Astrocyte (in vitro differentiated cells and primary cell): ENCODE data around the gene SPATA19. TPM values are rescaled to one million over a fixed set of nuclear protein-coding genes. Genes with fewer than 3 reads are reported as not detected.

ENCODE experiments used
- DNase-seq: peaks from one replicate; pipeline ENCODE4 v3.0.0-alpha.2; 2010; ENCODE audit warnings: low read depth
- FAIRE-seq: peaks from 2 replicates; lab custom pipeline; 2011; peaks lifted over from hg19 to GRCh38; lab: Jason Lieb, UNC
- H2AFZ ChIP-seq: 2 replicates; pipeline ENCODE4 v1.6.0; 2012; ENCODE audit warnings: low read depth, low read length, inconsistent platforms
- H3K27ac ChIP-seq: 2 replicates; pipeline ENCODE4 v1.5.1; 2011; ENCODE audit warnings: low read depth, low read length, inconsistent platforms
- H3K27me3 ChIP-seq: 2 replicates; pipeline ENCODE4 v1.6.0; 2011; ENCODE audit warnings: low read length, inconsistent platforms; ENCODE audit not compliant: insufficient read depth
- H3K36me3 ChIP-seq: 2 replicates; pipeline ENCODE4 v1.5.1; 2011; ENCODE audit warnings: low read length, inconsistent platforms; ENCODE audit not compliant: insufficient read depth
- H3K4me1 ChIP-seq: 2 replicates; pipeline ENCODE4 v1.5.1; 2011; ENCODE audit warnings: low read length, inconsistent platforms; ENCODE audit not compliant: insufficient read depth
- H3K4me2 ChIP-seq: 2 replicates; pipeline ENCODE4 v1.6.0; 2012; ENCODE audit warnings: low read length, inconsistent platforms
- H3K4me3 ChIP-seq: 2 replicates; pipeline ENCODE4 v1.5.1; 2011; ENCODE audit warnings: low read depth, mild to moderate bottlenecking, low read length, inconsistent platforms; ENCODE audit not compliant: insufficient read depth
- H3K79me2 ChIP-seq: 2 replicates; pipeline ENCODE4 v1.6.0; 2012; ENCODE audit warnings: mild to moderate bottlenecking, low read length, inconsistent platforms; ENCODE audit not compliant: insufficient read depth
- H3K9ac ChIP-seq: 2 replicates; pipeline ENCODE4 v1.6.0; 2012; ENCODE audit warnings: mild to moderate bottlenecking, low read length, inconsistent platforms
- H3K9me3 ChIP-seq: 2 replicates; pipeline ENCODE4 v1.5.1; 2012; ENCODE audit warnings: low read depth, mild to moderate bottlenecking, low read length, inconsistent platforms; ENCODE audit not compliant: insufficient read depth
- H4K20me1 ChIP-seq: 2 replicates; pipeline ENCODE4 v1.6.0; 2012; ENCODE audit warnings: low read length, inconsistent platforms; ENCODE audit not compliant: insufficient read depth
- H3K27ac Mint-ChIP-seq: one replicate; pipeline ENCODE4 v1.8.0; 2021; ENCODE audit warnings: mild to moderate bottlenecking, mixed read lengths; ENCODE audit not compliant: unreplicated experiment
- H3K27me3 Mint-ChIP-seq: one replicate; pipeline ENCODE4 v1.8.0; 2021; ENCODE audit warnings: low read depth, mixed read lengths; ENCODE audit not compliant: unreplicated experiment
- H3K36me3 Mint-ChIP-seq: one replicate; pipeline ENCODE4 v1.8.0; 2021; ENCODE audit warnings: low read depth, mixed read lengths; ENCODE audit not compliant: unreplicated experiment
- H3K4me1 Mint-ChIP-seq: one replicate; pipeline ENCODE4 v1.8.0; 2021; ENCODE audit warnings: low read depth, mixed read lengths; ENCODE audit not compliant: unreplicated experiment
- H3K4me3 Mint-ChIP-seq: one replicate; pipeline ENCODE4 v1.8.0; 2021; ENCODE audit warnings: mild to moderate bottlenecking, moderate library complexity, mixed read lengths; ENCODE audit not compliant: unreplicated experiment
- H3K9me3 Mint-ChIP-seq: one replicate; pipeline ENCODE4 v1.8.0; 2021; ENCODE audit warnings: mild to moderate bottlenecking, mixed read lengths; ENCODE audit not compliant: unreplicated experiment
- CTCF ChIP-seq: IDR thresholded peaks from 2 replicates; pipeline ENCODE4 v1.5.1; 2011; ENCODE audit warnings: low read depth, mild to moderate bottlenecking, inconsistent platforms, low read length, moderate library complexity; ENCODE audit not compliant: insufficient read depth
- EZH2 ChIP-seq: IDR thresholded peaks from 2 replicates; pipeline ENCODE4 v1.6.1; 2012; ENCODE audit warnings: mild to moderate bottlenecking, low read length, inconsistent platforms; ENCODE audit not compliant: insufficient read depth
- total RNA-seq: library from RNA; stranded (reverse); gene quantifications from 2 replicates; pipeline ENCODE4 v1.2.1, GENCODE V29; 2021

SPATA19 gene
- total RNA-seq, 1 donor from 2014 or later, result not detected

GRCh38 chr11:133833898-133834681 lies 11.2 kb downstream of the SPATA19 start:
- Mint-ChIP-seq H3K27me3 (peaks cover 22% of the 10 kb centered on the region), H3K9me3 (peaks cover 6% of the 10 kb centered on the region), H3K36me3 (no peaks in the 10 kb centered on the region), H3K27ac (peak overlapping the region; percentile 62), H3K4me1 (peaks cover 7% of the 10 kb centered on the region), H3K4me3 (no peak overlapping the region)
- H2AFZ ChIP-seq, result no peak overlapping the region
- TF ChIP-seq EZH2, result no peak
- TF ChIP-seq CTCF, result no peak
- no peak overlapping the region for H3K9ac ChIP-seq
- no peak for DNase-seq
- H3K4me2 ChIP-seq, result no peak overlapping the region
- peaks cover 3% of the 10 kb centered on the region for H3K9me3 ChIP-seq
- H3K27me3 ChIP-seq, result no peaks in the 10 kb centered on the region
- no peaks in the 10 kb centered on the region for H3K36me3 ChIP-seq
- no peak overlapping the region for H3K4me3 ChIP-seq
- H3K4me1 ChIP-seq, result no peaks in the 10 kb centered on the region
- no peaks in the 10 kb centered on the region for H3K79me2 ChIP-seq
- H3K27ac ChIP-seq, result no peak overlapping the region
- no peak for FAIRE-seq
- no peaks in the 10 kb centered on the region for H4K20me1 ChIP-seq

- Mint-ChIP-seq H3K27ac (no peak overlapping the region), H3K36me3 (no peaks in the 10 kb centered on the region), H3K27me3 (peaks cover 28% of the 10 kb centered on the region), H3K4me3 (no peak overlapping the region), H3K4me1 (peaks cover 7% of the 10 kb centered on the region), H3K9me3 (peaks cover 6% of the 10 kb centered on the region)
- no peak overlapping the region for H3K9ac ChIP-seq
- no peak overlapping the region for H3K27ac ChIP-seq
- no peak for TF ChIP-seq EZH2
- TF ChIP-seq CTCF, result no peak
- no peaks in the 10 kb centered on the region for H3K79me2 ChIP-seq
- peaks cover 3% of the 10 kb centered on the region for H3K9me3 ChIP-seq
- H3K36me3 ChIP-seq, result no peaks in the 10 kb centered on the region
- H2AFZ ChIP-seq, result no peak overlapping the region
- DNase-seq, result no peak
- no peaks in the 10 kb centered on the region for H3K27me3 ChIP-seq
- H3K4me3 ChIP-seq, result no peak overlapping the region
- H4K20me1 ChIP-seq, result no peaks in the 10 kb centered on the region
- no peak for FAIRE-seq
- H3K4me1 ChIP-seq, result no peaks in the 10 kb centered on the region
- H3K4me2 ChIP-seq, result no peak overlapping the region
Measured at GRCh38 chr11:133832991-133833897, 12.1 kb downstream of the SPATA19 start.
